Measurements from ENCODE around the gene SLC8A1. TPM values are rescaled to one million over a fixed set of nuclear protein-coding genes. Genes with fewer than 3 reads are reported as not detected.

The SLC8A1 gene
- total RNA-seq, 1 experiment from 2014 or later: not detected

DNA sequence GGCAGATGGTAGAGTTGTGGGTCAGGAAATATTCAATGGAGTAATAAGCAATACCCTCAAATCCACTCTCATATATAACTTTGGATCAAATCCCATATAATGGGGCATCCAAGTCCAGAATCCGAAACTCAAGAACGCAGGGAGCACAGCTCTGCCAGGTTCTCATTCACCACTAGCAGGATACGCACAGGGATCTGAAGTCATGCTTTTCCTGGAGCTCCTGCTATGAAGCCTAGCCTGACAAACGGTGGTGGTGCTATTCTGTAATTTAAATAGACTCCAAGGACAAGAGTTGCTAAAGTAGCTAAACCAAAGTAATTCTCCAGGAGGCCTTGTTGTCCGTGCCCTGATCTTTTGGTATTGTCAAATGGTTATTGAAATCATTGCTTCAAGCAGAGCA is 264.8 kb downstream of the SLC8A1 start:
- CTCF ChIA-PET: no interaction called here
- TF ChIP-seq EZH2 (IDR thresholded peaks at IDR 0.05; ENCODE audit: borderline replicate concordance, low read depth, low read length, poor library complexity, severe bottlenecking): no peak
- intact Hi-C loops (cut with micrococcal nuclease; ENCODE audit: unreplicated experiment): no loop called here
- peaks cover 78% of the 10 kb centered on the region for H3K27me3 ChIP-seq (replicated peaks; ENCODE audit: insufficient read depth, low read depth, low read length, poor library complexity)
- no peaks in the 10 kb centered on the region for H3K9me3 ChIP-seq (ENCODE audit: low read depth, low read length, poor library complexity, severe bottlenecking)
- no peak overlapping the region for H3K27ac ChIP-seq (ENCODE audit: low read depth, low read length, poor library complexity, severe bottlenecking)
- no peak overlapping the region for H3K4me3 ChIP-seq (ENCODE audit: low read depth, low read length, poor library complexity, severe bottlenecking)
- BruUV-seq (replicated peaks): no TSS peak
- no peak for DNase-seq (ENCODE audit: low spot score)
- POLR2A ChIA-PET (ENCODE audit: low non-redundant PET): no interaction called here
- no peaks in the 10 kb centered on the region for H3K4me1 ChIP-seq (ENCODE audit: insufficient read depth, low read length, poor library complexity, severe bottlenecking)
- no peaks in the 10 kb centered on the region for H3K36me3 ChIP-seq (ENCODE audit: insufficient read depth, low read length, poor library complexity, severe bottlenecking)

DNA sequence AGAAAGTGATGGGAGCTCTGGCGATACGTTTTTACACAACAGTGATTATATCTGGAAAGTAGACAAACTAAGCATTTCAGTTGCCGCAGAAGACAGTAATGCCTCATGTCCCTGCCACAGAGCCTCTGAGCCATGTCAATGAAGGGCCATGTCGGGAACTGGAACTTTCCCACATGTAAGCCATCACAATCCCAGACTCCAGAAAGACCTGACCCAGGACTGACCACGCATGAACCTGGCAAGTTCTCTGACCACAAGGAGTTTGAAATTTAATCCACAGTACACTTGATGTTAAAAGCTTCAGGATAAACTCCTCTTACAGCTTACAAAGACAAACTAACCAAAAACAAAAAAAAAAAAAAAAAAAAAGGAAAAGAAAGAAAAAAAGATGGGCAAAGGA is 267.3 kb downstream of the SLC8A1 start:
- no peak overlapping the region for H3K4me3 ChIP-seq (ENCODE audit: low read depth, low read length, poor library complexity, severe bottlenecking)
- H3K4me1 ChIP-seq (ENCODE audit: insufficient read depth, low read length, poor library complexity, severe bottlenecking): no peaks in the 10 kb centered on the region
- no TSS peak for BruUV-seq (replicated peaks)
- TF ChIP-seq EZH2 (IDR thresholded peaks at IDR 0.05; ENCODE audit: borderline replicate concordance, low read depth, low read length, poor library complexity, severe bottlenecking): no peak
- TF ChIP-seq, protein P1, sequence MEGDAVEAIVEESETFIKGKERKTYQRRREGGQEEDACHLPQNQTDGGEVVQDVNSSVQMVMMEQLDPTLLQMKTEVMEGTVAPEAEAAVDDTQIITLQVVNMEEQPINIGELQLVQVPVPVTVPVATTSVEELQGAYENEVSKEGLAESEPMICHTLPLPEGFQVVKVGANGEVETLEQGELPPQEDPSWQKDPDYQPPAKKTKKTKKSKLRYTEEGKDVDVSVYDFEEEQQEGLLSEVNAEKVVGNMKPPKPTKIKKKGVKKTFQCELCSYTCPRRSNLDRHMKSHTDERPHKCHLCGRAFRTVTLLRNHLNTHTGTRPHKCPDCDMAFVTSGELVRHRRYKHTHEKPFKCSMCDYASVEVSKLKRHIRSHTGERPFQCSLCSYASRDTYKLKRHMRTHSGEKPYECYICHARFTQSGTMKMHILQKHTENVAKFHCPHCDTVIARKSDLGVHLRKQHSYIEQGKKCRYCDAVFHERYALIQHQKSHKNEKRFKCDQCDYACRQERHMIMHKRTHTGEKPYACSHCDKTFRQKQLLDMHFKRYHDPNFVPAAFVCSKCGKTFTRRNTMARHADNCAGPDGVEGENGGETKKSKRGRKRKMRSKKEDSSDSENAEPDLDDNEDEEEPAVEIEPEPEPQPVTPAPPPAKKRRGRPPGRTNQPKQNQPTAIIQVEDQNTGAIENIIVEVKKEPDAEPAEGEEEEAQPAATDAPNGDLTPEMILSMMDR (conservative IDR thresholded peaks at IDR 0.05; ENCODE audit: low read depth, low read length): no peak
- H3K9me3 ChIP-seq (ENCODE audit: low read depth, low read length, poor library complexity, severe bottlenecking): no peaks in the 10 kb centered on the region
- intact Hi-C loops (cut with micrococcal nuclease; ENCODE audit: unreplicated experiment): no loop called here
- peaks cover 68% of the 10 kb centered on the region for H3K27me3 ChIP-seq (replicated peaks; ENCODE audit: insufficient read depth, low read depth, low read length, poor library complexity)
- POLR2A ChIA-PET (ENCODE audit: low non-redundant PET): no interaction called here
- DNase-seq (ENCODE audit: low spot score): no peak
- CTCF ChIA-PET: no interaction called here
- H3K27ac ChIP-seq (ENCODE audit: low read depth, low read length, poor library complexity, severe bottlenecking): no peak overlapping the region
- H3K36me3 ChIP-seq (ENCODE audit: insufficient read depth, low read length, poor library complexity, severe bottlenecking): no peaks in the 10 kb centered on the region

- no TSS peak for BruUV-seq (replicated peaks)
- intact Hi-C loops (cut with micrococcal nuclease; ENCODE audit: unreplicated experiment): no loop called here
Measured at GRCh38 chr2:40181855-40182254, 270.0 kb downstream of the SLC8A1 start.

DNA sequence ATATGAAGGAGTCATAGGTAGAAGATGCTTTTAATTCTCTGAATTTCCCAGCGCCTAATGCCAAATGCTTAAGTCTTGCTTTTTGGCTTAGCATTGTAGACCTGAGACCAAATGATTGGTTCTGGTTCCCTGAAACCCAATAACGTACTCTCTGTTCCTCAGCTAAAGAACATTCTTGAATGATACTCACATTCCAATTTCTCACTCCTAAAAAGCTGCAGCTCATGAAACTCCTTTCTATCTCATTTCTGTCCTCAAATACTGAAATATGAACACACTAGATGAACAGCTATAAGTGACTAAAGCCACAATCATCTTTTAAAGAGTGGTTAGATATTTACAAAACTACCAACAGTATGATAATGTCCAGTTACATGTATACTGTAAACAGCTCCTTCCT is 272.1 kb downstream of the SLC8A1 start:
- Histone ChIP-seq H3K27ac (ENCODE audit: low read depth, low read length, poor library complexity, severe bottlenecking) (no peak overlapping the region), H3K4me1 (ENCODE audit: insufficient read depth, low read length, poor library complexity, severe bottlenecking) (no peaks in the 10 kb centered on the region), H3K4me3 (ENCODE audit: low read depth, low read length, poor library complexity, severe bottlenecking) (no peak overlapping the region), H3K36me3 (ENCODE audit: insufficient read depth, low read length, poor library complexity, severe bottlenecking) (no peaks in the 10 kb centered on the region), H3K9me3 (ENCODE audit: low read depth, low read length, poor library complexity, severe bottlenecking) (no peaks in the 10 kb centered on the region), H3K27me3 (replicated peaks; ENCODE audit: insufficient read depth, low read depth, low read length, poor library complexity) (peaks cover 42% of the 10 kb centered on the region)
- CTCF ChIA-PET: no interaction called here
- TF ChIP-seq EZH2 (IDR thresholded peaks at IDR 0.05; ENCODE audit: borderline replicate concordance, low read depth, low read length, poor library complexity, severe bottlenecking): no peak
- TF ChIP-seq, protein P1 (conservative IDR thresholded peaks at IDR 0.05; ENCODE audit: low read depth, low read length): no peak
- POLR2A ChIA-PET (ENCODE audit: low non-redundant PET): no interaction called here
- intact Hi-C loops (cut with micrococcal nuclease; ENCODE audit: unreplicated experiment): no loop called here
- no TSS peak for BruUV-seq (replicated peaks)
- DNase-seq (ENCODE audit: low spot score): no peak

More at GRCh38 chr2:40181855-40182254, 270.0 kb downstream of the SLC8A1 start:
- ChIA-PET POLR2A (ENCODE audit: low non-redundant PET) (no interaction called here), CTCF (no interaction called here)
- Histone ChIP-seq H3K9me3 (ENCODE audit: low read depth, low read length, poor library complexity, severe bottlenecking) (no peaks in the 10 kb centered on the region), H3K4me3 (ENCODE audit: low read depth, low read length, poor library complexity, severe bottlenecking) (no peak overlapping the region), H3K27ac (ENCODE audit: low read depth, low read length, poor library complexity, severe bottlenecking) (no peak overlapping the region), H3K4me1 (ENCODE audit: insufficient read depth, low read length, poor library complexity, severe bottlenecking) (no peaks in the 10 kb centered on the region), H3K27me3 (replicated peaks; ENCODE audit: insufficient read depth, low read depth, low read length, poor library complexity) (peaks cover 50% of the 10 kb centered on the region), H3K36me3 (ENCODE audit: insufficient read depth, low read length, poor library complexity, severe bottlenecking) (no peaks in the 10 kb centered on the region)
- TF ChIP-seq, protein P1 (conservative IDR thresholded peaks at IDR 0.05; ENCODE audit: low read depth, low read length): no peak
- no peak for TF ChIP-seq EZH2 (IDR thresholded peaks at IDR 0.05; ENCODE audit: borderline replicate concordance, low read depth, low read length, poor library complexity, severe bottlenecking)
- DNase-seq (ENCODE audit: low spot score): no peak
